GM19372 (cell line): ENCODE measurements around the gene SLC25A51.

Experiments used
- ATAC-seq: cut with Tn5 transposase; IDR thresholded peaks from one replicate; pipeline ENCODE4 v1.9.1; 2021; ENCODE audit warnings: mild to moderate bottlenecking, low read depth, moderate library complexity; ENCODE audit not compliant: unreplicated experiment

The SLC25A51 gene

GRCh38 chr9:37938121-37938891, 34.4 kb upstream of the SLC25A51 start:
- no peak for ATAC-seq

GRCh38 chr9:37937366-37937765, 33.4 kb upstream of the SLC25A51 start:
- no peak for ATAC-seq

GRCh38 chr9:37936965-37937364, 33.0 kb upstream of the SLC25A51 start:
- ATAC-seq: no peak

- no peak for ATAC-seq
These were observed 32.4 kb upstream of the SLC25A51 start for GRCh38 chr9:37936376-37936775.

GRCh38 chr9:37935096-37935495, 31.2 kb upstream of the SLC25A51 start:
- no peak for ATAC-seq

- ATAC-seq: no peak
These were observed 27.7 kb upstream of the SLC25A51 start for GRCh38 chr9:37931592-37931991.

GRCh38 chr9:37929441-37929895, 25.5 kb upstream of the SLC25A51 start:
- no peak for ATAC-seq

- ATAC-seq: no peak
These were observed 24.9 kb upstream of the SLC25A51 start for GRCh38 chr9:37928552-37929430.

GRCh38 chr9:37927601-37928551, 23.9 kb upstream of the SLC25A51 start:
- ATAC-seq: no peak

GRCh38 chr9:37927132-37927531, 23.2 kb upstream of the SLC25A51 start:
- ATAC-seq: no peak

GRCh38 chr9:37926737-37927118, 22.8 kb upstream of the SLC25A51 start:
- no peak for ATAC-seq

- ATAC-seq: no peak
These were observed 22.1 kb upstream of the SLC25A51 start for GRCh38 chr9:37925786-37926736.

GRCh38 chr9:37925006-37925405, 21.1 kb upstream of the SLC25A51 start:
- no peak for ATAC-seq

- no peak for ATAC-seq
These were observed 20.6 kb upstream of the SLC25A51 start for GRCh38 chr9:37924538-37924937.

GRCh38 chr9:37923796-37924427, 20.0 kb upstream of the SLC25A51 start:
- no peak for ATAC-seq

GRCh38 chr9:37923118-37923795, 19.3 kb upstream of the SLC25A51 start:
- no peak for ATAC-seq

- no peak for ATAC-seq
These were observed 18.6 kb upstream of the SLC25A51 start for GRCh38 chr9:37922363-37923117.
